IPS-18a (cell line): ENCODE data around the gene OBSCN.
"Not testable (repeated sequence)": the region's sequence is repeated elsewhere in the genome, so short reads cannot be mapped to it uniquely, and the experiment has no call there.

Experiments used
- H3K27ac ChIP-seq: one replicate; pipeline ENCODE4 v1.5.1; 2013; ENCODE audit warnings: low read length
- H3K27me3 ChIP-seq: one replicate; pipeline ENCODE4 v1.6.1; 2013; ENCODE audit warnings: mild to moderate bottlenecking, low read length; ENCODE audit not compliant: control insufficient read depth, insufficient read depth
- H3K36me3 ChIP-seq: one replicate; pipeline ENCODE4 v1.6.1; 2013; ENCODE audit warnings: low read depth, low read length; ENCODE audit not compliant: control insufficient read depth
- H3K4me1 ChIP-seq: one replicate; pipeline ENCODE4 v1.6.1; 2013; ENCODE audit warnings: low read depth, low read length; ENCODE audit not compliant: control insufficient read depth
- H3K4me3 ChIP-seq: one replicate; pipeline ENCODE4 v1.5.1; 2013; ENCODE audit warnings: low read length
- H3K9ac ChIP-seq: one replicate; pipeline ENCODE4 v1.6.1; 2013; ENCODE audit warnings: mild to moderate bottlenecking, low read length, moderate library complexity
- H3K9me3 ChIP-seq: one replicate; pipeline ENCODE4 v1.6.1; 2013; ENCODE audit warnings: low read depth, low read length; ENCODE audit not compliant: control insufficient read depth

The OBSCN gene

DNA sequence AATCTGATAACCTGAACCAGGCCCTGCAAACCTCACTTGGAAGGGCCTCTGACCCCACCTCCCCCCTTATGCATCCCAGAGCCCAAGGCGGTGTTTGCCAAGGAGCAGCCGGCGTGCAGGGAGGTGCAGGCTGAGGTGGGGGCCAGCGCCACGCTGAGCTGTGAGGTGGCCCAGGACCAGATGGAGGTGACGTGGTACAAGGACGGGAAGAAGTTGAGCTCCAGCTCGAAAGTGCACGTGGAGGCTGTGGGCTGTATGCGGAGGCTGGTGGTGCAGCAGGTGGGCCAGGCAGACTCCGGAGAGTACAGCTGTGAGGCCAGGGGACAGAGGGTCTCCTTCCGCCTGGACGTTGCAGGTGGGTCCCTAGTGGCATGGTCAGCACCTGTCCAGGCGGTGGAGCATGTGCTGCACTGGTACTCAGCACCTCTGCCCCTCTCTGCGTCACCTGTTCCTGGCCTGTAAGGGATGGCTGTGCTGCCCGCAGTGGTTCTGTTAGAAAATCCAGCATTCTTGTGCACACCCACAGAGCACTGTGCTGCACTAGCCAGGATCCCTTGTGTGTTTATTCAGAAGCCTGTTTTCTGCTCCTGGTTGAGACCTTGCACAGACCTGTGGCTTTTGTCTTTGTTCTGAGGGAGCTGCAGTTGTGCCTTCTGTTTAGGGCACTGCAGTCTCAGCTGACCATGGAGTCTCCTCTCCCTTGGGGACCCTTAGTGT, 11.6 kb downstream of the OBSCN start:
- no peak overlapping the region for H3K4me3 ChIP-seq
- no peaks in the 10 kb centered on the region for H3K9me3 ChIP-seq
- no peaks in the 10 kb centered on the region for H3K27me3 ChIP-seq
- H3K9ac ChIP-seq: no peak overlapping the region
- H3K36me3 ChIP-seq: peaks cover 39% of the 10 kb centered on the region
- H3K27ac ChIP-seq: no peak overlapping the region
- no peaks in the 10 kb centered on the region for H3K4me1 ChIP-seq

DNA sequence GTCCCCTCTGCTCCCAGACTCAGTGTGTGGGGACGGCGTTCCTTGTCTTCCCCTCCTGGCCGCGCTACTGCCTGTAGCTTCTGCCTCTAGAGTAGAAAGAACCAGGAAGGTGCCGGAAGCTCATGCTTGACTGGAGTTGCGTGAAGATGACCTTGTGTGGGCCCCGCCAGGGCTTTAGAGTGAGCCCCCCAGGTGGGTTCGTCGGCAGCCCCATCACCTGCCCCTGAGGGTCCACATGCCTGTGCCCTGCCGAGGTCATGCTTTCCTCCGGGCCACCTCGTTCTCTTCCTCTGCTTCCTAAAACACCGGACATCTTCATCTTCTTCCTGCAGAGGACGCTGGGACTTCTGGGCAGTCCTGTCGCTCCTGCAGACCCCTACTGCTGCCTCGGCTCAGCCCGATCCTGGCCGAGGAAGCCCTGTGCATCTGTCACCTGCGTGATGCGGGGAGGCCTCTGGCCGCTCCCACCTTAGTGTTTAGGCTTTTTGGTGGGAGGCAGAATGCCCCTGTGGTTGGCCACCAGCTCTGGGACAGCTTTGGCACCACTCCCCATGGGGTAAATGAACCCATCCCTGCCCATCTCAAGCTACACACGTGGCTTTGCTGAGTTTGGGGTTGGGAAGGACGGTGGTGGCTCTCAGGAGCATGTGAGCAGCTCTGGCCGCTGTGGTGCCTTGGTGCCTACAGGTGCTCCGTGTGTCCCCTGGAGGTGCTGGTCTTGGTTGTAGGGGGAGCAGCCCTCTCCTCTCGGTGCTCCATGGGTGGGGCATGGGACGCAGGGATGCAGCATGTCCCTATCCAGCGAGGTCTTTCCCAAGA, 12.3 kb downstream of the OBSCN start:
- Histone ChIP-seq H3K4me1 (no peaks in the 10 kb centered on the region), H3K36me3 (peaks cover 45% of the 10 kb centered on the region), H3K4me3 (no peak overlapping the region), H3K9ac (no peak overlapping the region), H3K9me3 (no peaks in the 10 kb centered on the region), H3K27ac (no peak overlapping the region), H3K27me3 (no peaks in the 10 kb centered on the region)

DNA sequence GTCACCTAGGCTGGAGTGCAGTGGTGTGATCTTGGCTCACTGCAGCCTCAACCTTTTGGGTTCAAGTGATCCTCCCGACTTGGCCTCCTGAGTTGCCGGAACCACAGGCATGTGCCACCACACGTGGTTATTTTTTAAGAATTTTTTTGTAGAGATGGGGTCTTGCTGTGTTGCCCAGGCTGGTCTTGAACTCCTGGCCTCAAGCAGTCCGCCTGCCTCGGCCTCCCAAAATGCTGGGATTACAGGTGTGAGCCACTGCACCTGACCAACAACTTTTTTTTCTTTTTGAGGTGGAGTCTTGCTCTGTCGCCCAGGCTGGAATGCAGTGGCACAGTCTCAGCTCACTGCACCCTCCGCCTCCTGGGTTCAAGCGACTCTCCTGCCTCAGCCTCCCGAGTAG, 13.3 kb downstream of the OBSCN start:
- H3K9ac ChIP-seq, H3K9me3 ChIP-seq, H3K27me3 ChIP-seq, H3K27ac ChIP-seq, H3K4me1 ChIP-seq, H3K4me3 ChIP-seq: not testable (repeated sequence)
- H3K36me3 ChIP-seq: peaks cover 47% of the 10 kb centered on the region

DNA sequence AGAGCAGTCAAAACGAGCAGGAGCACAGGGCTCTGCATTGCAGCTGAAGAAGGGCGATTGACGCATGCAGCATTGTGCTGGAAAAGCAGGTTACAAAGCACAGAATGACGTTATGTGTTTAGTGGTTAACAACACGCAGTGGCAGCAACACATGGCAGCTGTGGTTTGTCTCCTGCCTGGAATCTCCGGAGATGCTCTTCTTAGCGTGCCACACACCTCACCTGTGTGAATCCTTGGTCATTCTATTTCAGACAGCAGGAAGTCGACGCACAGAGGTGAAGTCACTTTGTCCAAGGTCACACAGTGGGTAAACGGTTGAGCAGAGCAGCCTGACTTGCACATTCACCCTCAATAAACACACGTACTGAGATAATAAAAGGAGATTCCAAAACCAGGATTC, 14.7 kb downstream of the OBSCN start:
- Histone ChIP-seq H3K9ac (no peak overlapping the region), H3K4me3 (no peak overlapping the region), H3K9me3 (no peaks in the 10 kb centered on the region), H3K36me3 (peaks cover 45% of the 10 kb centered on the region), H3K4me1 (no peaks in the 10 kb centered on the region), H3K27ac (no peak overlapping the region), H3K27me3 (no peaks in the 10 kb centered on the region)

DNA sequence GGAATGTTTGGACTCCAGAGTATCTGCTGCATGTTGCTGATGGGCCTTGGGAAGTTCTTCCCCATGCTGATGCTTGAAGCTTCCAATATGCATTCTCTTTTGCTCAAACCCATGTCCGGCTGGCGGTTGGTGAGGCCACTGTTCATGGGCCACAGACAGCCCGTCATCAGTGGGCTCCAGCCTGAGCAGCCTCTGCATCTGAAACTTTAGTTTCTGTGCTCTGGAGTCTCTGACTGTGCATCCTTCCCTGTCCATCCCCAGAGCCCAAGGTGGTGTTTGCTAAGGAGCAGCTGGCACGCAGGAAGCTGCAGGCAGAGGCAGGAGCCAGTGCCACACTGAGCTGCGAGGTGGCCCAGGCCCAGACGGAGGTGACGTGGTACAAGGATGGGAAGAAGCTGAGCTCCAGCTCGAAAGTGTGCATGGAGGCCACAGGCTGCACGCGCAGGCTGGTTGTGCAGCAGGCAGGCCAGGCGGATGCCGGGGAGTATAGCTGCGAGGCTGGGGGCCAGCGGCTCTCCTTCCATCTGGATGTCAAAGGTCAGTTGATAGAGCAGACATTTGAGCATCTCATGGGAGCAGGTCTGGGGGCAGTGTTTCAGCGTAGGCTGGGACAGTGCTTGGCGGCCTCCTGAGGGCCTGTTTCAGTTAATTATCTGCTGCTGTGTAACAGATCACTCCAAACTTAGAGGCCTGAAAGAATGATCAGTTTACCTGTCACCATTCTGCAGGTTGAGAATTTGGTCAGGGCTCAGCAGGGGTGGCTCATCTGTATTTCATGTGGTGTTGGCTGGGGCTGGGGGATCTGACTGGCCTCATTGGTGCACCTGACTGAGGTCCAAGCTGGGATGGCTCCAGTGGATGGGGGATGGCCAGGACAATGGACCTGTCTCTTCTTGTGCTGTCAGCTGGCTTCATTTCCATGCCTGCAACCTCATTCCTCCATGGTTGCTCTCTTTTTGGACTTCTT, 16.6 kb downstream of the OBSCN start:
- Histone ChIP-seq H3K36me3 (peaks cover 38% of the 10 kb centered on the region), H3K4me3 (no peak overlapping the region), H3K4me1 (no peaks in the 10 kb centered on the region), H3K27ac (no peak overlapping the region), H3K27me3 (no peaks in the 10 kb centered on the region), H3K9me3 (no peaks in the 10 kb centered on the region), H3K9ac (no peak overlapping the region)

DNA sequence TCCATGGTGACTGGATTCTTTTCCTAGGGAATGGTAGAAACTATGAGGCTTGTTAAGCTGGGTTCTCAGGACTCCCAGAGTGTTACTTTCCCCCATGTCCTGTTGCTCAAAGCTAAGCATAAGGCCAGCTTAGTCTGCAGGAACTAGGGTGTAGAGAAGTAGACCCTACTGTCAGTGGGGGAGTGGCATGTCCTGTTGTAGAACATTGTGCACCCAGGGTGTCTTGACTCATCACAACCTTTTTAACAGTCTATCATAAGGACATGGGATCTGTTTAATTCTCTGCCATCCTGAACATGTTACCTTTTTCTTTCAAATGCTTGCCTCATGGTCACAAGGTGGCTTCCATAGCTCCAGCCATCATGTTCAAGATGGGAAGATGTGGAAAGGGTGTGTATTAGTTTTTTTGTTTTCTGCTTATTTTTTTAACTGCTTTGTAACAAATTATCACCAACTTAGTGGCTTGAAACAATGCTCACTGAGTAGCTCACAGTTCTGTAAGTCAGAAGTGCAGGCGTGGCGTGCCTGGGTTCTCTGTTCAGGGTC, 17.4 kb downstream of the OBSCN start:
- no peak overlapping the region for H3K9ac ChIP-seq
- no peak overlapping the region for H3K27ac ChIP-seq
- no peaks in the 10 kb centered on the region for H3K27me3 ChIP-seq
- no peak overlapping the region for H3K4me3 ChIP-seq
- no peaks in the 10 kb centered on the region for H3K9me3 ChIP-seq
- no peaks in the 10 kb centered on the region for H3K4me1 ChIP-seq
- H3K36me3 ChIP-seq: peaks cover 34% of the 10 kb centered on the region

DNA sequence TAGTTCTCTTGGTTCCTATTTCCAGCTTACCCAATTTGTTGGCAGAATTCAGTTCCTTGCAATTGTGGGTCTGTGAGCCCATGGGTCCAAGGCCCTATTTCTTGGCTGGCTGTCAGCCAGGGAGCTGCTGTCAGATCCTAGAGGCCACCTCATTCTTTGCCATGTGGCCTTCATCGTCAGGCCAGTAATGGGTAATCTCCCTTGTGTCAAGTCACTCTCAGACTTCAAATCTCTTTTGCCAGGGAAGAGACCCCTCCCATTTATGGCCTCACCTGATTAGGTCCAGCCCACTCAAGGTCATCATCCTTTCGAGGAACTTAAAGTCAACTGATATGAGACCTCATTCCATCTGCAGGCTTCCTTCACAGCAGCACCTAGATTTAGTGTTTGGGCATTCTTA, 17.9 kb downstream of the OBSCN start:
- Histone ChIP-seq H3K9me3 (no peaks in the 10 kb centered on the region), H3K4me3 (no peak overlapping the region), H3K27me3 (no peaks in the 10 kb centered on the region), H3K4me1 (no peaks in the 10 kb centered on the region), H3K27ac (no peak overlapping the region), H3K9ac (no peak overlapping the region), H3K36me3 (peaks cover 34% of the 10 kb centered on the region)

DNA sequence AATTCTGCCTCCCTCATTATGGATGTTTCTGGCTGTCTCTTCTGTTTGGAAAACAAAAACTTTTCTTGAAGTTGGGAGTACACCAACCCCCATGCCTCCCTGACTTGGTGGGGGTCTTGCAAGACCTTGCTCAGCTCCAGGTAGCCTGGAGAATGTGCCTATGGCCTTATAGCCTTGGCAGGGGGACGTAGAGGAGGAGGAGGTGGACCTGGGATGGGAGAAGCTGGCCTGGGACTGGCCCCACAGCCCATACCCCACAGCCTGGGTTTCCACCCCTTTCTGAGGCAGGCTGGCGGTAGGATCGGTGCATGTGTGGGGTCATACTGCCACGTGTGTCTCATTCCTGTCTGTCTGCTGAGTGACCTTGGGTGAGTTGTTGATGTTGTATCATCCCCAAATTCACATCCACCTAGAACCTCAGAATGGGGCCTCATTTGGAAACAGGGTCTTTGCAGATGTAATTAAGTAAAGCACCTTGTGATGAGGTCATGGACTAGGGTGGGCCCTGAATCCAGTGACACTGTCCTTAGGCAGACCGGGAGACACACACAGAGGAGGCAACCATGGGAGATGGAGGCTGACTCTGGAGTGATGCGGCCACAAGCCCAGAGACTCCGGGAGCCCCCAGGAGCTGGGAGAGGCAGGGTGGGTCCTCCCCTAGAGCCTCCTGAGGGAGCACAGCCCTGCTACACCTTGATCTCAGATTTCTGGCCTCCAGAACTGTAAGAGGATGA, 18.5 kb downstream of the OBSCN start:
- Histone ChIP-seq H3K36me3 (peaks cover 39% of the 10 kb centered on the region), H3K27ac (no peak overlapping the region), H3K9ac (no peak overlapping the region), H3K27me3 (no peaks in the 10 kb centered on the region), H3K4me3 (no peak overlapping the region), H3K4me1 (no peaks in the 10 kb centered on the region), H3K9me3 (no peaks in the 10 kb centered on the region)

DNA sequence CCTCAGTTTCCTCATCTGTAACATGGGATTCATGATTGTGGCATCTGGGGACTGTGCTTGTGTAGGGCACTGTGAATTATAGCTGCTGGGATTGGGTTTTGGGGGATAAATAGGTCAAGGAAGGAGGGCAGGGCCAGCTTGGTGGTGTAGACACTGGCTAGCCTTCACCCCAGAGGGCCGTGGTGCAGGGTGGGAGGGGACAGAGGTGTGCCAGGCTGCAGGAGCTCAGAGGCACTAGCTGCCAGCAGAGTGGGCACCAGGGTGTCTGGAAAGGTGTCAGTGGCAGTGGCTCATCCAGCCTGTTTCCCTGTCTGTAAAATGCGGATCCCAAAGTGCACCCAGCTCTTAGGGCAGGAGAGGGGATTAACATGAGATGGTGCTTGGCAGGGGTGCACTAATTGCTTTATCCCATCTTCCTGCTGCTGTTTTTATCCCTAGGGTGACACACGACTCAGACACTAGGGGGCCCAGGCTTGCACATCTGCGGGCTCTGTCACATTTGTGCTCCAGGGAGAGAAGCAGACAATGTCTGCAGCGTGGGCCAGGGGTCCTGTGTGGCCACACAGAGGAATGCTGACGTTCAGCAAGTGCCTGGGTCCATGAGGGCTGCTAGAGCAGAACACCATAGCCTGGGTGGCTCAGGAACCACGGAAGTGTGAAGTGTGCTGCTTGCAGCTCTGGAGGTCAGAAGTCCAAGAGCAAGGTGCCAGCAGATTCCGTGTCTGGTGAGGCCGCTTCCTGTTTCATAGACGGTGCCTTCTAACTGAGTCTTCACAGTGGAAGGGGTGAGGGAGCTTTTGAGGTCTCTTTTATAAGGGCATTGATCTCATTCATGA, 19.3 kb downstream of the OBSCN start:
- peaks cover 45% of the 10 kb centered on the region for H3K36me3 ChIP-seq
- no peaks in the 10 kb centered on the region for H3K27me3 ChIP-seq
- no peaks in the 10 kb centered on the region for H3K4me1 ChIP-seq
- H3K27ac ChIP-seq: no peak overlapping the region
- no peaks in the 10 kb centered on the region for H3K9me3 ChIP-seq
- no peak overlapping the region for H3K4me3 ChIP-seq
- no peak overlapping the region for H3K9ac ChIP-seq

DNA sequence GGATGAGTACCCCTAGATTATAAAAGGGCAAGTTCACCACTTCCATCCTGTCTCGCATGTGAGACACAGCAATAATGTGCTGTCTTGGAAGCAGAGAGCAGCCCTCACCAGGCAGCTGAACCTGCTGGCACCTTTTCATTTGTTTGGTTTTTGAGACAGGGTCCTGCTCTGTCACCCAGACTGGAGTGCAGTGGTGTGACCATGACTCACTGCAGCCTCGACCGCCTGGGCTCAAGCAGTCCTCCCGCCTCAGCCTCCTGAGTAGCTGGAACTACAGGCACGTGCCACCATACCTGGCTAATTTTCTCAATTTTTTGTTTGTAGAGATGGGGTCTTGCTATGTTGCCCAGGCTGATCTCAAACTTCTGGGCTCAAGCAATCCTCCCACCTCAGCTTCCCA, 20.3 kb downstream of the OBSCN start:
- not testable (repeated sequence) for H3K27me3 ChIP-seq, H3K9me3 ChIP-seq, H3K9ac ChIP-seq, H3K4me3 ChIP-seq, H3K4me1 ChIP-seq, H3K27ac ChIP-seq
- H3K36me3 ChIP-seq: peaks cover 44% of the 10 kb centered on the region
